ENCODE data around the gene PYGO2.
"Not testable (repeated sequence)": the region's sequence is repeated elsewhere in the genome, so short reads cannot be mapped to it uniquely, and the experiment has no call there.

PYGO2 gene

GRCh38 chr1:154940213-154940560, 21.4 kb downstream of the PYGO2 start:
- DNase-seq = no peak

- no peak for DNase-seq
Measured at GRCh38 chr1:154938604-154939399, 22.8 kb downstream of the PYGO2 start.

- no peak for DNase-seq
Measured at GRCh38 chr1:154937988-154938386, 23.6 kb downstream of the PYGO2 start.

GRCh38 chr1:154937085-154937987, 24.2 kb downstream of the PYGO2 start:
- DNase-seq = peak; percentile 82 to 91

DNA sequence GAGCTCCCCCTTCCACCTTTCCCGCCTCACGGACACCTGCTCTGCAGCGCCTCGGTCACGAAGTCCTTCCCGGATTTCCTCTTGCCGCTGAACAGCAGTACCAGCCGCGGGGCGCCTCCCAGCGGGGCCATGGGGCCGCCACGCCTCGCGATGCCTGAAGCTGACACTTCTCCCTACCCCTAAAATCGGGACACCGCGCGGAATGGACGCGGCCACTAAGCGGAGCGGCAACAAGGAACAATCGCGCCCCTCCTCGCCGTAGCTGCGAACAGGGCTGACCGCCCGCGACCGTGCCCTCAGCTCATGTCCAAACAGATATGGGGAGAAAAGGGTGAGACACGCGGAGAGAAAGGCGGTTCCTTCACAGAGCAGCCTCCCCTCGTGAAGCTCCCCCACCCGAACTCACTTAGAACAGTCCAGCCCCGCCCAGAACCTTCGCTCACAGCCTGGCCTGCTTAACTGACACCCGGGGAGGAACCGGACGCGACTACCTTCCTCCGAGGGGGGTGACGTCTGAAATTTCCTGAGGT, 25.0 kb downstream of the PYGO2 start, which contains the start of gene PMVK:
PMVK (minus strand) TSS at position 165 of the 530 bp plus-strand sequence; CDS start at position 131, 34 bp downstream.
- peak; percentile 92 to 93 for DNase-seq

DNA sequence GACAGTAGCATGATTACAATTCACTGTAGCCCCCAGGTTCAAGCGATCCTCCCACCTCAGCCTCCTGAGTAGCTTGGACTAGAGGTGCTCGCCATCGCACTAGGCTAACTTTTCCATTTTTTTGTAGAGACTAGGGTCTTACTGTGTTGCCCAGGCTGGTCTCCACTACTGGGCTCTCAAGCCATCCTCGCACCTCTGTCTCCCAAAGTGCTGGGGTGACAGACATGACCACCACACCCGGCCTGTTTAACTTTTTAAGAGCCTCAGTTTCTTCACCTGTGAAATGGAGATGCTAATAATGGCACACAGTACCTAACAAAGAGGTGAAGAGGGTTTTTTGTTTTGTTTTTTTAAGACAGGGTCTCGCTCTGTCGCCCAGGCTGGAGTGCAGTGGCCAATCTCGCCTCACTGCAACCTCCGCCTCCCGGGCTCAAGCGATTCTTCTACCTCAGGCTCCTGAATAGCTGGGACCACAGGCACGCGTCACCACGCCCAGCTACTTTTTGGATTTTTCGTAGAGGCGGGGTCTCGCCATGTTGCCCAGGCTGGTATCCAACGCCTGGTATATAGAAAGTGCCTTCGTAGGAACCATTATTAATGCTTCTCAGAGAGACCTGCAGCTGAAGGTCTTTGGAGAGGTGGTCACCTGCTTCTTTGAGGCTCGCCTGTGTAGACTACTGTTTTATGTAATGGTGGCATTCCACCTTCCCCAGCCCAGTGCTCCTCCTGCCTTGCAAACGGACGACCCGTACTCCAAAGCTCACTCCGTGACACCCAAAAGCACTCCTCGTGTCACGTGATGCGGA, 25.6 kb downstream of the PYGO2 start:
- DNase-seq = no peak

- no peak for DNase-seq
Measured at GRCh38 chr1:154934358-154934948, 27.1 kb downstream of the PYGO2 start.

- no peak for DNase-seq
Measured at GRCh38 chr1:154931940-154932487, 29.6 kb downstream of the PYGO2 start.

- DNase-seq = no peak
Measured at GRCh38 chr1:154926201-154926600, 35.4 kb downstream of the PYGO2 start.

DNA sequence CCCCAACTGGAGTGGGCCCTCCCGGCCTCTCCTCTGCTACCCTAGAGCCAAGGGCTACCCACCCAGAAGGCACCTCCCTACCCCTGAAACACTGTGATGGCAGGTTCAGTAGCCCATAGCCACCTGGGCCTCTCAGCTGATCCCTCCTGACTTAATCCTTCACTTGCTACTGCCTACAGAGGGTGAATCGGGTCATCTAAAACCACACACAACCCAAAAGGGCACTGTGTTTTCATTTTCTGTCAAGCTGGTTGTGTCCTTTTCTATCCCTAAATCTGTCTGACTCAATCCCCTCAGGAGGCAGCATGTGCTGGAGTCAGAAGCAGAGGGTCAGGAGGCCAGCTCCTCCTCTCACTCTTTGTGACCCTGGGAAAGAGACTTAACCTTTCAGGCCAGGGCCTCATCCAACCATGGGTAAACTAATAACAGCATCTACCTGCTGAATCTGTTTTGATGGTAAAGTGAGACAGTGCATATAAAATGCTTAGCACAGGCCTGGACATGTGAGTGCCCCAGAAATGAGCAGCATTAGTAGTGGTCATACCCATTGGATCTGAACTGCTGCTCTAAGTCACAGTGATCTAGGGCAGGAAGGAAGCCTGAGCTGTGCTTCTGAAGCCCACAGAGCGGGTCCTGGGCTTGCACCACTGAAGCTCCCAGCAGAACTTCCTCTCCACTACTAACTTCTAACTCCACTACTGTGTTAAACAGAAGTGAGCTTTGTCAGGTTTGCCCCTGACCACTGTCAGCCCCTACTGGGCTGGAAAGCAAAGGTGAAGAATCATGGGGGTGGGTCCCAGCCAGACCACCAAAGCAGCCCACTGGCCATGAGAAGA, 36.0 kb downstream of the PYGO2 start:
- no peak for DNase-seq

DNA sequence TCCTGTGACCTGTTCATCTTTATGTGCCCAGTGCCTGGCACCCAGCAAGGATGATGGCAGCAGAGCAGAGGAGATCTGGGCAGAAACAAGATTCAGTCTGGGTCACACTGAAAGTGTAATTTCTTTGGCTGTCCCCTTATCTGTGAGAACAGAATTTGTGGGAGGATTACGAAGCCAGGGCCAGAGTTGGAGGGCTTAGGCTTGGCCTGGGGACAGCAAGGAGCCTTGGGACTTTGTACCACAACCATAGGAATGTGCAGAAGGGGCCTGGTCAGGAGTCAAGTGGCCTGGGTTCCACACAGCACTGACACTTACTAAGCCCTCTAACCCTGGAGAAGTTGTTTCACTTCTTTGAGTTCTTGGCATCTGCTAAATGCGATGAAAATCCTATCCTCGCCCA, 37.9 kb downstream of the PYGO2 start:
- no peak for DNase-seq

DNA sequence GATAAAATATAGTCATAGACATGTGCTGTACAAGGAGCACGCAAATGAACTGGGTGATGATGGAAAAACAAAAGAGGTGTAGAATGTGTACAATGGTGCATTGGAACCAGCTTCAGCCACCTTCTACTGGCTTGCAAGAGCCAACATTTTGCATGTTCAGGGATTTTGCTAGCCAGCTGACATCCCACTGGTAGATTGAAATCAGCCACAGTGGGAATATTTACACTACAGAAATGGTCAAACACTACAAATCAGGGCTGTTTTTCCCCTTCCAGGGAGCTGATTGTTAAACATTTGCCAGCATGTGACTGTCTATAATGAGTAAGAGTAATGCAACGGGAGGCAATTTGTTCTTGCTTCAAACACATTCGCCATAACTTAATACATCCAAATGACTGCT, 48.3 kb downstream of the PYGO2 start:
- no peak for DNase-seq

DNA sequence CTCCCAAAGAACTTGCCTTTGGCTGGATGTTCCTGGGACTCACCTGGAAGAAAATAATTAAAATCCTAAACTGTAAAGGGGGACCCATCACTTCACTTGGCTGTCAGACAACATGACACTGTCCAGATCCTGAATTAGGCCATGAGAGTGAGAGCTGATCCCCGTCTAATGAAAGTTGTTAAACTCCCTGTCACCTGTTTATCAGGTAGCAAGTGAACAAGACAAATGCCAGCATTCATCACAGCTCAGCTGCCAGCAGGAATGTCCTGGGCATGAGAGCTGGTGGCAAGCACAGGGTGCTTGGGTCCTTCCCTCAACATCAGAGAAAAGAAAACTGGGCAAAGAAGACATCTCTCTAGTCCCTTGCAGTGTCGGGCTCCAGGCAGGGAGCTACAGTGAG, 48.8 kb downstream of the PYGO2 start:
- DNase-seq = no peak

- DNase-seq = no peak
Measured at GRCh38 chr1:154911691-154912550, 49.7 kb downstream of the PYGO2 start.

GRCh38 chr1:154910851-154911250, 50.7 kb downstream of the PYGO2 start:
- DNase-seq = no peak

- DNase-seq = no peak
Measured at GRCh38 chr1:154908937-154909336, 52.6 kb downstream of the PYGO2 start.

DNA sequence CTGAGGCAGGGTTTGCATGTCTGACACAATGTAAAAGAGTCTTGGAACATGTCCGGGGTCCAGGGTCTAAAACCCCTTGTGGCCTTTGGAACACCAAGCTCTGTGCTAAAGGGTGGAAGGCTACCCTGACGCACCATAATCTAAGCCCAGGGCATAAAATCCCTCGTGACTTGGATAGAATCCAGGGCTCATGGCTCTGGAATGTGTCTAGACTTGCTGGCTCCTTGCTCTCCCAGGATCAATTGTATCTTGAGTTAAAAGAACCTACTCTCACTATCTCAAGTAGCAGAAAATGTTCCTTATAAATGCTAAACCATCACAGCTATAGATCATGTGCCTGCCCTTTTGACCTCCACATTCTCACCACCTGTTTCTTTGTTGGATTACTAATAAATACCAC, 53.5 kb downstream of the PYGO2 start:
- DNase-seq = not testable (repeated sequence)
